Measurements from ENCODE around the gene ETNPPL.

ETNPPL gene

DNA sequence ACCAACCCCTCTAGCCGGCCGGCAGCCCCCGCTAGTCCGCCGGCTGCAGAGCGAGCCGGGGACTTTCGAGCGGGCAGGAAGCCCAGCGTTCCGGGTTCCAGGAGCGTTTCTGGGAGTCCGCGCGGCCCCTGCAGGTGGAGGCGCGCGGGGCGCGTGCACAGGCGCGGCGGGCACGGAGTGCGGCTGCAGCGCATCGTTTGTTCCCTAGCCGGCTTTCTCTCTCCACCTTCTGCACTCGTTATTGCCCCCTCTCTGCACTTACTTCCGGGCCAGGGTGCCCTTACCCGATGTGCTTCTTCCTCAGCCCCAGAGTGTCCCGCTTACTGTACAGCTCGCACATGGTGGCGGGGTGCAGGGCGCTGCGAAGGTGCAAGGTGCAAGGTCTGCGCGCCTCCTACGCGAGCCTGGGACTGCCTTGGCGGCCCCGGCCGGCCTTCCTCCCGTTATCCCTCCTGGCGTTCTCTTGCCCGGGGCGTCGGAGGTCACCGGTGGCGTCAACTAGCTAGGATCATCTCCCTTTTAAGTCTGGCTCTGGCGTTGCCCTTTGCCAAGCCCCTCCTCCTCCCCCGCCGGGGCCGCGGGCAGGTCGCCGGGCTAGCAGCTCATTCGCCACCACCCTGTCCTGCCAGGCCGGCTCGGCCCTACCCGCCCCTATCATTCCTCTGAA, at the start of gene ETNPPL:
ETNPPL (minus strand) TSS at position 495 of the 667 bp plus-strand sequence; CDS start at position 340, 155 bp downstream.
- no peak for DNase-seq

DNA sequence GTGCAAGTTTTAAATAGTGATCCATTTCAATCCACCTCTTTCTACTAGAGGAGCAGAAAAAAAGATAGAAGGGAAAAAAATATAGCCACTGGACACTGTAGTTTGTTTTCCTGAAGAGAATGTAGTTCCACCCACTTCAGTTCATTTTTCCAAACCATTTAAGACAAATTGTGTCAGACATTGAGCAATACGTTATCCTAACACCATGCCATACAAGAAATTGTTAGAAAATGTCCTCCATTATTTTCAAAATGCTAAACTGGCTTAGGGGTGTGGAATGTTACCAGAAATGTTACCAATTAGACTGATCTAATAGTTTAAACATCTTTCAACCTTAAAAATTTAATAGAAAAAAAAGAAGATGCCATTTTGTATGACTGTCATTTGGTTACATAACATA, 48.6 kb upstream of the ETNPPL start:
- DNase-seq, result no peak

DNA sequence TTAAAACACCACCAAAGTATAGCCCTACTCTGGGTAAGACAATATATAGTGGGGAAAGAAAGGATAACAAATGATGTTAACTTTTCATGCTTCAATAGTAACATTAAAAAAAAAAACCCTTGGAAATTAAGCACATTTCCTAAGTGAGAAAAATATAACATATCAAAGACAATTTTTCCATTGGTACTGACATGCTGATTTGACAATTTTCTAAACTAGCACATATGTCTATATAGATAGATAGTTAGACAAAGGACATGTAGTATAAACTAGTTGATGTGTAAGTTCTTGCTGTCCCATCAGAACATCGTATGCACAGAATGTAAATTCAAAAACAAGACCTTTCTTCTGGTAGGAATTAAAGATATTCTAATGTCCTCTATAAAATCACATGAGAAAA, 47.2 kb upstream of the ETNPPL start:
- no peak for DNase-seq

DNA sequence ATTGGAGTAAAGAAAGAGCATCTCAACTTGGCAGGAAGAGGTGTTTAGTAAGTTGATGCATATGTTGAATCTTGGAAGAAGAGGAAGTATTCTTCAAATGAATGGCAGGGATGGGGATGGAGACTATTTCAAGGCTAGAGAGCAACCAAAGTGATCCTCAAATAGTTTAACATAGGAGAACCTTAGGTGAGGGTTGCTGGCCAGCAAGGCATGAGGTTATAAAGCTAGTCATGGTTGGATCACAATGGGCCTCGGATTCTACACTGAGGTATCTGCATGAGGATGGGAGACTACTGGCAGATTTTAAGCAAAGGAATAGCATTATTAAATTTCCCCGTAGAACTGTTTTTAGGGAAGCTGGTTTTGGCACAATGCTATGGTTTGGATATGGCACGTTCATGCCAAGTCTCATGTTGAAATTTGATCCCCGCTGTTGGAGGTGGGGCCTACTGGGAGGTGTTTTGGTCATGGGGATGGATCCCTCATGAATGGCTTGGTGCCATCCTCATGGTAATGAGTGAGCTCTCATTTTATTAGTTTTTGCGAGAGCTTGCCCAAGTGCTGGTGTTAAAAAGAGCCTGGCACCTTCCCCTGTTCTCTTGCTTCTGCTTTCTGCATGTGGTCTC, 41.9 kb upstream of the ETNPPL start:
- DNase-seq, result no peak

DNA sequence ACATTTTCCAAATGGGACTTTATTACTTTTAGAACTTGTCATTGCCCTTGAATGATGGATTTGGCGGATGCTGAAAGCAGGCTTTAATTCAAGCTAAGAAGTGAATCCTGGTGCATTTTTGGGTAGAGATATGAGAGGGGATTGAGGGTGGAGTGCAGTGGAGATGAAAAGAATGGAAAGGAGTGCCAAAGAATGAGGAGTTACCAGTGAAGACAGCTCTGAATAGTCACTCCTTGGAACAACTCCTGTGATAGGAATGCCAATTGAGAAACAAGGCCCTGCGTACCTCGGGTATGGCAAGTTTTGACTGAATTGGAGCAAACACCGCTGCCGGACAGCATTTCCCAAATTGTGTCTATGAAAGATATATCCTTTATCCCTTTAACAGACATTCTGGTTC, 36.5 kb upstream of the ETNPPL start:
- DNase-seq, result no peak

DNA sequence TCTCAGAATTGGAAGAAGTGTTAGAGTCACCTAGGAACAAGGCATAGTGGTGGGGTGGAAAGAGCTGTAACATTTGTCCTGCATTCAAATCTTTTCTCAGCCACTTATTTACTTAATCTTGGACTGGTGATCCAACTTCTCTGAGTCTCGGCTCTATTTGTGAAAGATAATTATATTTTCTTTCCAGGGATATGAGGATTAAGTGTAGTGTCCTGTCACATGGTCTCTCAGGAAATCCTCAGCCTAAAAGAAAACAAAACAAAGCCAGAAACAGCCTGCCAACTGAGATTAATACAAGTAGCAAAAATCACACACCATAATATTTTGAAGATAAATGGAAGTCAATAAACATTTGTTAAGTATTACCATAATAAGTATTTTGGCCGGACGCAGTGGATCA, 33.3 kb upstream of the ETNPPL start:
- no peak for DNase-seq

DNA sequence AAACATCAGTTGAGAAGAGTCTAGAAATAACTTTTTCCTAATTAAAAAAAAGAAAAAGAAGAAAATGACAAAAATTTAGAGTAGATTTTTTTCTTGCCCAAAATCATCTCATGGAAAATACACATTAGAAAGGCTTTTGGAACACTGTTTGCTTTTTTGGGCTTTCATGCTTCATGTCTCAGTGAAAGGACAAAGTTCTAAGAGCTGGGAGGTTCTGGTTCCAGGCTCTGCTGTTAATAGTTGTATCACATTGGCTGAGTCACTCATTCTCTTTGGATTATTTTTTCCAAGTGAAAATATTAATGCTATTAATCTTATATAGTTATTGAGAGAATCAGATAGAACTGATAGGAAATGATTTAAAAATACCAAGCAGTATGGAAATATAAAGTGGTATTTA, 32.9 kb upstream of the ETNPPL start:
- DNase-seq, result no peak

DNA sequence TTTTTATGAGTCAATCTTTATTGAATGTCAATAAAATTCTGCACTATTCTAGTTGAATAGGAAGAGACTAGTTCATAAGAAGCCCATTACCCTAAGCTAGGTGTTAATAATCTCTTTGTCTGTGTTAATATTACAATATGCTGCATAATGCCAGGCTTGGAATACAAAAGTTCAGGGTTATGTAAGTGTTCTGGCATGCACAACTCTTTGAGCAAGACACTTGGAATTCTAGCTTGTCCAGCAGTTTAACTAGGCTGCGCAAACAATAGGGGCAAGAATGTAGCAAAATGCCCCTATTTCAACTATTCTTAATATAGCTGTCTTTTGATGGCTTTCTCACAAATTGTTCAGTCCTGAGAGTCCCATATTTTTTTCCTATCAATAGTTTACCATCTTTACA, 31.3 kb upstream of the ETNPPL start:
- DNase-seq, result no peak

DNA sequence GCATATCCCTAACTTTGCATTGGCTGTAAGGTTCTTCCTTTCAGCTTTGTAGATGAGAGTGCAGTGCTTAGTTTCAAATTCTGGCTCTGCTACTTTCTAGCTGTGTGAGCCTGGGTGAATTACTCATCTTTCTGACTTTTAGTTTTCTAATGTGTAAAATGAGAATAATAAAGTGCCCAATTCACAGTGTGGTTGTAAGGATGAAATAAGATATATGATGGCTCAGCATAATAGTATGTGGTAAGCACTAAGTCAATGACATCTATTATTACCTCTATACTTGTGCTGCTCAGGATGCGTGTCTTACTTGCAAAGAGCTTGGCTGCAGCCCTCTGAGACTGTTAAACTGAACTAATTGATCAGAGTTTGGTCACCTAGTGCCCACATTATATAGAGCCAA, 30.6 kb upstream of the ETNPPL start:
- DNase-seq, result no peak

DNA sequence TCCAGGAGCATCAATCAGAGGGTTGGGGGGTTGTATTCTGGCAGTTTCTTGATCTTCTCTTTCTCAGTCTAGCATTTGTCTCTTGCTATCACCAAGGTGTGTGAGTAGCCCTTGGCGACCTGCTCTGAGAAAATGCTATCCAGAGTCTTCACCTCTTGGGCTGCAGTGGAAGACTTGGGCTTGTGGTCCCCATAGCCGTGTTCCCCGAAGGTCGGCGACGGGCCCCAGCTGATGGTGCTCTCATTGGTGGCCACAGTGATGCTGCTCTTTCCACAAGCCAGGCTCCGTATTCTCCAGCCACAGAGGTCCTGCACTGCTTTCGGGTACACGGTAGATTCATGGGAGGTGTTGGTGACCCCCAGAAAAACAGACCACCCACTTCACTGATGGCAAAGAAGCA, 25.9 kb upstream of the ETNPPL start:
- no peak for DNase-seq

DNA sequence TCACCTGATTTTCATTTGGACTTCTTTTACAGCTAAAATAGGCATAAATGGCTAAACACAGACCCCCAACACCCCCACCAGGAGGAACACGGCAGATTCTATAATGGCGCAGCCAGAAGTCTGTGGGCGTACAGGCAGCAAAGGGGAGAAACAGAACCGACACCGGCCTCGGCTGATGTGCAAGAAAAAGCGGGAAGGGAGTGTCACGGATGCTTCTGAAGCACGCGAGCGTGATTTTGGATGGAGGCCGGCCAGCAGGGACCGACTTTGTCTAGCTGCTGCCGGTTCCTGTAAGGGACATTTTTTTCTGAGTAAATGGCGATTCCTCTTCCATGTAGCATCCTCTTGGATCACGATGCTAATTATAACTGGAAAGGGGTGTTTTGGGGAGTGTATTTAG, 24.9 kb upstream of the ETNPPL start:
- DNase-seq, result no peak

DNA sequence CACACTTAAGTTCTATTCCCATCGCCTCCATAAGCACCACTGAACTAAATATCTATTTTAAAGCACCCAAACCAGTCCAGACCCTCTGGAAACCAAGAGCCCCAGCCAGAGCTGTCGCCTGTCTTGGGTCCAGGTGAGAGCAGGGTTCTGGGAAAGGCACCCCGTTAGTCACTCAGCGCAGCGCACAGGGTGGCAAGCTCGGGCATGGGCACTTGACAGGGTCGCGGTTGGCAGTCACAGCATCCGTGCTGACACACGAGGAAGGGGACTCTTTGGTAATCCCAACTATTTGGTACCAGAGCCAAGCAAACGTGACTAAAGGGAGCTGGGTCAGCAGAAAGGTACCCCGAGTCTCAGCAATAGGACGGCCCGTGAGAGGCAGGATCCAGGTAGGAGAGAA, 24.3 kb upstream of the ETNPPL start:
- no peak for DNase-seq

DNA sequence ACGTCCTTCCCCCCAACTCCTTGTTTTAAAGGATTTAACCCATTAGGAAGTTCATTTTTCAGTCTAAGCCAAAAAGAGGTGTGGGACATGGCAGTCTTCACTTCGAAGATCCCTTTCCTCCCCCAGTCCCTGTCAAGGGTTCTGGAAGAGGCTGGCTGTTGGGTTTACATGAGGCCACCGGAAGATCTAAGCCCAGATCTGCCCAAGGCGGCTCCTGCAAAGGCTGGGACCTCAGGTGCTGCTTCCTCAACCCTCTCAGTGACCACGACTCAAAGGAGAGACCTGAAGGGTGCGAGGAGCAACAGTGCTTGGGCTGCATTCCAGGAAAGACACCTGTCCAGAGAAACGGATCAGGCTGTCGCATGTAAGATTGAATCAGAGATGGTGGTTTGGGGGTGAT, 23.5 kb upstream of the ETNPPL start:
- DNase-seq, result no peak

DNA sequence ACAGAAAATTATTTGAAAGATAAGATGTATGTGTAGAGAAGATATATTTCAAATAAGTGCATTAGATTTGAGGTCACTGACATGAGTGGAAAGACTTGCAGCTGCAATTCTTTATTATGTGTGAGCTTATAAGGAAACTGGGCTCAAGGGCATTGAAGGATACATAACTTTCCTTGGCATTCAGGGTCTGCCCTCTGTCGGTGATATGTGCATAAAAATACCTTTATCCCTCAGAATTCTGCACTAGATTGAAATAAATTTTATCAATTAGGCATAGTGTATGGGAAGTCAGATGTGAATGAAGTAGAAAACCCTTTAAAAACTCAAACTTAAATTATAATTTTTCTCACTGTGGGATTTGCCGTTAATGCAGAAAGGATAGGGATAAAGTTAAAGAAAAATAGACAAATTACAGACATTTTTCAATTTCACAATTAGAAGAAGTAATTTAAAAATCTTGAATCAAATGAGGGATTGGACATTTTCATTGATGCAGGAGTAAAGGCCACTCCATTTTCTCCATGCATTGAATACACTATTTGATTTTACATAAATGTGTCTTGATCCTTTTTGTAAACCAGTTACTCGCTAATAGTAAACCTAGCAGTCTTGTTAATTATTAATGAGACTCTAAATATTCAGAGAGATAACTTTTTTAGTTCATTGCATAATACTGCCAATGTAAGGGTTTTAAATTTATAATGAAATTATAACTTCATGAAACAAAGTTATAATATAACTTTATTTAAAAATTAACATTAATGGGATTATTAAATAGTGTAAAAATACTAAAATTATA, 21.0 kb upstream of the ETNPPL start:
- no peak for DNase-seq

DNA sequence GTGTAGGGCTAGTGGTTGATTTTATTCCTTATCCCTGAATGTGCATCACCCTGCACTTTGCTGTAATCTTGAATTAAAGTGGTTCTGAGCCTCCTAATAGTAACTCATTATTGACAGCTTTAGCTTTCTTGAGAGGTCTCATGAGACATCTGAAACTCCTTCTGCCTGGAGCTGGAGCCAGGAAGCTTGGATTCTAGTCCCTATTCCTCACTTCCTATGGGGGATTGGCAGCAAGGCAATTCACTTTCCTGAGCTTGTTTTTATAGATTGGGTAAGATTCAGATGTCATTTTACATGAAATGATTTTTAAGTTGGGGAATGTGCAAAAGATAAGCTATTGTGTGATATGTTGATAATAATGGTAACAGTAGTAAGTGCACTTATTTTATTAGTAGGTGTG, 17.1 kb upstream of the ETNPPL start:
- DNase-seq, result no peak

DNA sequence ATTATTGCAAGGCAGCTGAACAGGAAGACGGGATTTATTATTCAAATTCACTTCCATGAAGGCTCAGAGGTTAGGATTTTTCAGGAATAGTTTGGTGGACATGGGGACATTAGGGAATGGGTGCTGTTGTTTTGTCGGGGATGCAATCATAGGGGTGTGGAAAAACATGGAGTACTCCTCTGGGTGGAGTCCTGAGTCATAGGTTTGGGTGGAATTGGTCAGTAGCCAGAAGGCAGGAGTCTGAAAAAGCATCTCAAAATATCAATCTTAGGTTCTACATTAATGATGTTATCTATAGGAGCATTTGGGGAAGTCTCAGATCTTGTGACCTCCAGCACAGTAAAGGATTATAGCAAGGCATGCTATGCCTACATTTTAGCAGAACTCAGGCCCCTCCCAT, 14.5 kb upstream of the ETNPPL start:
- DNase-seq, result no peak

DNA sequence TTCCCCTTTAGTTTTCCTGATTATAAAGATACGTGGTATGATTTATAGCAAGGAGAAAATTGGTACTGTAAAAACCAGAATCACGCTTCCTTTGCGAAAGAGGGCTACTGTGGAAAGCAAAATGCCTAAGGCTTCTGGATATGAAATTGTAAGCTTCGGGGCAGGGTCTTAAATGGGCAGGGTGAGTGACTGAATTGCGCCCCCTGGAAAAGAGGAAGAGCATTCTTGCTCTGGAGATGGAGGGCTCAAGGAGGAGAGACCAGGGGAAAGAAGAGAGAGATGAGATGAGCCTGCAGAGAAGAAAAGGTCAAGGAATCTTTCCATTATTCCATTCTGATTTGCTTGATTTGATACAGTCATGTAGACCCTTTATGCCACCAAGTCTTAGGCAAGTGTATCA, 13.1 kb upstream of the ETNPPL start:
- no peak for DNase-seq

DNA sequence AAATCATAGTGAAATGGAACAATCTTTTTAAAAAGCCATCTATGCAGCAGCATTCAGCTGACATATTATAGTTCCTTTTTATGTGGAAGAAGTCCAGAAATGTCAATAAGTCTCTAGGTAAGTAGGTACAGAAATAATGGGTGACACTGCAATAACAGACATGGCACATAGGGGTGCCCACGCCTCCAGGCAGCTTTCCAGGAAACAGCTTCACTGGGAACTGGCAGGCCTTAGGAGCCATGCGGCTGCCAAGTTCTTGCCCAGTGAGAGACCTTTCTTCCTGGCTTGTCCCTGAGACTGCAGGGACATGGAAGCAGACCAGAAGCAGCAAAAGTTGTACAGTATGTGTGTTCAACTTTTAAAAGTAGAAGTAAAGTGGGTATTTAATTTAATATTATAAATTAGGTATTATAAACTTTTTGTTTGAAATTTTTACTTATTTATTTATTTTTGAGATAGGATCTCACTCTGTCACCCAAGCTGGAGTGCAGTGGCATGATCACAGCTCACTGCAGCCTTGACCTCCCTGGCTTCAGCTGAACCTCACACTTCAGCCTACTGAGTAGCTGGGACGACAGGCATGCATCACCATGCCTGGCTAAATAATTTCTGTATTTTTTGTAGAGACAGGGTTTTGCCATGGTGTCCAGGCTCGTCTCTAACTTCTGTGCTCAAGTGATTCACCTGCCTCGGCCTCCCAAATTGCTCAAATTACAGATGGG, 12.1 kb upstream of the ETNPPL start:
- DNase-seq, result no peak

DNA sequence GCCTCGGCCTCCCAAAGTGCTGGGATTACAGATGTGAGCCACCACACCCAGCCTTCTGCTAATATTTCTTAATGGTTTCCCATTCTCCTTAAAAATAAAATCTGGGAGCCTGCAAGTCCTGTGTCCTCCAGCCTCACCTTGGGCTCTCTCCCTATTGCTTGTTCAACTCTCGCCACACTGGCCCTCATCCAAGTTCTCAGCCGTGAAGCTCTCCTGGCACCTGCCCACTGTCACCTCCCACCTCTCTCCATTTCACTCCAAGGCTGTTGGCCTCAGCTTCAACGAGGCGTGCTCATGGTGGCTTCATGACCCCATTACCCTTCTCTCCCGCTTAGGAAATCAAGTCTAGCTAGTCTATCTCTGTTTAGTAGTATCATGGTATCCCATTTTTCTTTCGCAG, 9.5 kb upstream of the ETNPPL start:
- DNase-seq, result no peak

DNA sequence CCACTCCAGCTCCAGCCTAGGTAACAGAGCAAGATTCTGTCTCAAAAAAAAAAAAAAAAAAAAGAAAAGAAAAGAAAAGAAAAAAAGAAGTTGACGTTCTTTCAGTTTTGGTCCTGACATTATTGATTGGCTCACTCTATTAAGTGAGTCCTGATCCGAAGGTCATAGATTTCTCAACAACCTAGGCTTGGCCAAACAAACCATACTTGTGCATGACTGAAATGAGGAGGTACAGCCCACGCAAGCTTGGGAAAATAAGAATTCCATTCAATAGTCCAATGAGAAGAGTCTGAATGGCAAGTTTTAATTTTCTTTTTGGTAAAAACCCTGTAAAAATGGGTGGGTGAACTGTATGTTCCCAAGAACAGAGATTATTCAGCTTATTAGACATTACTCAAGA, 3.2 kb upstream of the ETNPPL start:
- no peak for DNase-seq

DNA sequence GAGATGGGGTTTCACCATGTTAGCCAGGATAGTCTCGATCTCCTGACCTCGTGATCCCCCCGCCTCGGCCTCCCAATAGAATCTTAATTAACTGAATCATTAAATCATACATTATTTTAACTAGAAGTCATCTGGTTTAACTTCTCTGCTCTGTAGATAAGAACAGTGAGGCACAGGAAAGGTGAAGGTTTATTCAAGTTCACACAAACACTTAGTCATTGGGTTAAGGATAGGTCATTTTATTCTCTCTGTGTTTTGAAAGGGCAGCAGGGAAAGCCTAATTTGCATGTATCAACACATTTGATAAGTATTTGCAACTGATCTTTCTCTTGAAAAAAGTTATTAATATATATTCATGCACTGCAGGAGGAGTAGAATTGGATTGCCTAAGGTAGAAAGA, 1.1 kb upstream of the ETNPPL start:
- DNase-seq, result no peak

DNA sequence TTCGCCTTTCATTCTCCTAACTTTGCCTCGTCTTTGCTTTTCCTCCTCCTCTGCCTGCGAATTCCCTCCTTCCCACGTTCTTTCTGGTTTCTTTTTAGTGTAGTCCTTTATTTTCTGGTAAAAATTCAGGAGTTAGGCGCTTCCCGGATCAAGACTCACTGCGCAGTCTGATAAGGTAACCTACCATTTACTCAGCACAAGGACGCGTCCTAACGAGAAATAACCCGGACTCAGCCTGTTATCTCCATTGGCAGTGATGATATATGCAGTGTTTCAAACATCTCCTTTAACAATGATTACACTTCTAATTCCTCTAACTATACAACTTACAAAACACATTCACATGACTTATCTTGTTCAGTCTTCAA, 357 bp upstream of the ETNPPL start:
- DNase-seq, result no peak

DNA sequence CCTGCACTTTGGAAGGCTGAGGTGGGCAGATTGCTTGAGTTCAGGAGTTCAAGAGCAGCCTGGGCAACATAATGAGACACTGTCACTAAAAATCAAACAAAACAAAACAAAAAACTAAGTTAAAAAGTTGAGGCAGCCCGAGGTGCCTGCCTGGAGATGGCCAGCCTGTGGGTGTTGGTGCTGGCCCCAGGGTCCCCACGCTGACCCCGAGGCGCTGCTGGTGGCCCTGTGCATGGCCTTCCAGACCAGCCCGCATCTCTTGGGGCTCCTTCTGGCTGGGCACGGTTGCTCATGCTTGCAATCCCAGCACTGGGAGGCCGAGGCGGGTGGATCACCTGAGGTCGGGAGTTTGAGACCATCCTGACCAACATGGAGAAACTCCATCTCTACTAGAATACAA, 4.4 kb downstream of the ETNPPL start:
- DNase-seq, result no peak

DNA sequence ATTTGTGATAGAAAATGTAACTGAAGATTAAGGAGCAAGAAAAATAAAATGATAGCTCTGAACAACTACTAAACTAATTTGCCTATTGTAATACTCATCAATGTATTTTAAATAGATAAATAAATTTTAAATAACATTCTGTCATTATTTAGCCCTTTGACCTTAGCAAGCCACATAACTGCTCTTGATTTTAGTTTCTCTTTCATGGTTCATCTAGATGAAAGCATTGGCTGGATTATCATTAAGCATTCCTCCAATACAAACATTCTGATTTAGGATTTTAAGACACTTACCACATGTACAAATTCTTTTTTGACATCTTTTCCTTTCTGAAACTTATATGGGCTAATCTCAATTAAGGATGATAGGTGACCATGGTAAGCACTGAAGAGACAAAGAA, 8.5 kb downstream of the ETNPPL start:
- no peak for DNase-seq

Measured in activated T-cell treated with anti-CD3 and anti-CD28 coated beads for 4 hours (primary cell).